PC-9 (cell line): ENCODE data around the gene JARID2.

Experiments
- CTCF ChIP-seq: fragments of 200-600 bp; sonication (generic); conservative IDR thresholded peaks from 2 replicates; pipeline ENCODE4 v1.6.1; 2017; ENCODE audit warnings: mixed run types, antibody characterized with exemption, mild to moderate bottlenecking, moderate library complexity
- EZH2 ChIP-seq: fragments of 200-600 bp; sonication (generic); IDR thresholded peaks from 2 replicates; pipeline ENCODE4 v1.8.0; 2017; ENCODE audit warnings: antibody characterized with exemption, low read depth

DNA sequence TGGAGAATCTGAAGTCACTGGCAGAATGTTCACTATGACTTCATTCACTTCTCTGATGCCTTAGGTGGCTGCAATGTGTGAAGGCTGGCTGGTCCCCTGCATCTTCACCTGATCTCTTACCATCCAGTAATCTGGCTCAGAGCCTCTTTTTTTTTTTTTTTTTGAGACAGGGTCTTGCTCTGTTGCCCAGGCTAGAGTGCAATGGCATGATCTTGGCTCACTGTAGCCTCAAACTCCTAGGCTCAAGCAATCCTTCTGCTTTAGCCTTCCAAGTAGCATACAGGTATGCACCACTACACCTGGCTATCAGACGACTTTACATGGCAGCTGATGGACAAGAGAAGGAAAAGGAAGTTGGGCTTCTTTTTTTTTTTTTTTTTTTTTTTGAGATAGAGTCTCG, 25.8 kb upstream of the JARID2 start:
- TF ChIP-seq CTCF (no peak), EZH2 (no peak)
